HG02623 (cell line): Measurements from ENCODE around the gene NARF.
A peak's percentile ranks its signal among the peaks of the same experiment; 100 is the strongest.
"Not testable (repeated sequence)": the region's sequence is repeated elsewhere in the genome, so short reads cannot be mapped to it uniquely, and the experiment has no call there.

ENCODE experiments used
- ATAC-seq: cut with Tn5 transposase; IDR thresholded peaks from one replicate; pipeline ENCODE4 v1.9.1; 2021; ENCODE audit warnings: moderate library complexity; ENCODE audit not compliant: unreplicated experiment

NARF gene

DNA sequence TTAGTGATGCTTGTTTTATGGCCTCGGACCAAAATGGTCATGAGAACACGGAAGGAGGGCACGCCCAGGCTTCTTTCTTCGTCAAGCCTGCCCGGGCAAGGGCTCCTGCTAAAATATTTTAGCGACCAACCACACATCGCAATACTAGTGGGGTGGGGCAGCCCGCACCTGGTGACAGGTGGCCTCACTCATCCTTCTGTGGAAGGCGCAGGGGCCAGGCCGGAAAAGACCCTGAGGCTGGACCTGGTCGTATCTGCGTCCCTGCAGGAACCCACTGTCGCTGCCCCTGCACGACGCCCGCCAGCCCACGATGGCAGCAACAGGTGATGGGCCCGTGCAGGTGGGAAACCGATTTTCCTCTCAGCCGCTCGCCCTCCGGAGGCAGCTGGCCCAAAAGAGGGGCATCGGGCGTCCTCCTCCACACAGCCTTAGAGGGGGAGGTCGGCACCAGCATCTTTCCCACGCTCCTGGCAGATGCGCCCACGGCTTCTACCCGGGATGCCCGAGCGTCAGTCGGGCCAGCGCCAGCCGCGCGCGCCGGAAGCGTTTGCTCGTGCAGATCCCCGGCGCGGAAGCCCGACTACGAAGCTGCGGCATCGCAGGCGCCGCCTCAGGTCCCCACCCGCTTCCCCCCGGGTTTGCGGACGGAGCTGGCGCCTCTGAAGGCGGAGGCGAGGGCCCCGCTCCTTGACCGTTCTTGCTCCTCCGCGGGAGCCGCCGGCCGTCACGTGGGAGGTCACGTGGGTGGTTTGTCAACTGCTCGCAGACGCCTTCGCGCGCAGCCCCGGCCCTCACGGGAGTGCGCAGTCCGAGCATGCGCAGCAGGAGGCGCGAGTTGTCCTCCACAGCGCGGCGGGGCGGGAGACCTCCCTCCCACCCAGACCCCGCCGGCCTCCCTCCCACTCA, 38.2 kb downstream of the NARF start:
- peak; percentile 50 for ATAC-seq

DNA sequence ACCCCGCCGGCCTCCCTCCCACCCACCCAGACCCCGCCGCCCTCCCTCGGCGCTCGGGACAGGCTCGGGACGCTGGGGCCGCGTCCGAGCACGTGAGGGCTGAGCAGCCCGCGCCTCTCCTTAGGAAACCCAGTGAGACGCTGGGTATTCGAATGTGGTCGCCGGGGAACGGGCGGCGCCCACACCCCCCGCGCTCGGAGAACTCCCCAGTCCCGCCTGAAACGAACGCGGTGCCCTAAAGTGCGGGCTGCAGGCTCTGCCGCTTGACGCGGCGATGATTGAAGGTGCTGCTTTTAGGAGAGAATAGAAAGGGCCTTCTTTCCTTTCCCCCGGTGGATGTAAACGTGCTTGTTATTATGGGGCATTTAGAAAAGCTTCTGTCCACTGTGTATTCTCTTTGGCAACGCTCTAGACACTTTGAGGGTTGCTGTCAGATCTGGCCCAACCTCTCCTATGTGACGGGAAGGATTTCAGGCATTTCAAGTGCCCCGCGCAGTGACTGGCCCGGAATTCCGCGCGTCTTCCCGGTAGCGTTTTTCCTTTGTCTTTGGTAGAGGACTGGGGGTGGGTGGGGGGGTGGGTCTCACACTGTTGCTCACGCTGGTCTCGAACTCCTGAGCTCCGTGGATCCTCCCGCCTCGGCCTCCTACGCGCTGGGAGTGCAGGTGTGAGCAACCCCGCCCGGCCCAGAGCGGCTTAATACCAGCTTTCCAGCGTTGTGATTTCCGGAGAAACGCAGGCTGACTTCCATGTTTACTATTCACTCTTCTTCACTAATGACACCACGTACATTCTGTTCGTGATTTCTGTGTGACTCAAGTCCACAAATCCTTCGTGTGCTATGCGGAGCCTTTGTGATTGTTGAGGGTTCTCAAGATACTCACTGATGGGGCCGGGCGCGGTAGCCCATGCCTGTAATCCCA, 39.2 kb downstream of the NARF start:
- peak; percentile 8 for ATAC-seq

DNA sequence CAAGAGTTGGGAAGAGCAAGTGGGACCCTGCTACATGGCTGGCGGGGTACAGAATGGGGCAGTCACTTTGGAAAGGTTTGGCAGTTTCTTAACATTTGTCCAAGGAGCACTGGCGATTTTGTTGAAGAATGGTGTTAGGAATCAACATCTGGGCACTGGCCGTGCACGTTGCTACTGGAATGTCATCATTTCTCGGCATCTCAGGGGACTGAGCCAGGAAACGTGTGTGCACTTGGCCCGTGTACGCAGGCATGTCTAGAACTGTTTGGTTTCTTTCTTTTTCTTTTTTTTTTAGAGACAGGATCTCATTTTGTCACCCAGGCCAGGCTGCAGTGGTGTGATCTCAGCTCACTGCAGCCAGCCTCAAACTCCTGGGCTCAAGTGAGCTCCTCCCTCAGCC, 43.7 kb downstream of the NARF start:
- no peak for ATAC-seq

DNA sequence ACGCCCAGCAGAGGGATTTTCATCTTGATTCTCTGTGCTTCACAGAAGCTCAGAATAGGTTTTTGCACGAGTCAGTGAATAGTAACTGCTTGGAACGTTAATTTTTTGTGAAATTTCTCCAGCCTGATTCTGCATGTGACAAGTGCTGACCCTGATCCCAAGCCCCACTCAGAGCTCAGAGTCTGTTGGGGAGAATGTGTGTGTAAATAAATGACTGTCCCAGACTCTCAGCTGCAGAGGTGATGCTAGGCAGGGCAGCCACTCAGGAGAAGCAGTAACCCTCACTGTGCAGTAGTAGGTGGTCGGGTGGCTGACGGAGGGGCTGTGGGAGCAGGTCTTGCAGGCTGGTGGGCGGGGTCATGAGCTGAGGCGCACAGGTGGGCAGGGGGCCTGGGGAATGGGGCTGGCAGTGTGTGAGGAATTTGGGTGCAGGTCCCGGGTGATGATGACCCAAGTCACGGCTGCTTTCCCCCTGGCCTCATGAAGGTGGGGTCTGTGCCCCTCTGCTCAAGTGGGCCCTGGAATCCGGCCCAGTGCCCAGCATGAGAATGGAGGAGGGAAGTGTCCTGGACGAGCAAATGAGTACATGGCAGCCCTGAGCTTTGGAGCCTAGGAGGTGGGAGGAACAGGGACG, 44.7 kb downstream of the NARF start:
- no peak for ATAC-seq

DNA sequence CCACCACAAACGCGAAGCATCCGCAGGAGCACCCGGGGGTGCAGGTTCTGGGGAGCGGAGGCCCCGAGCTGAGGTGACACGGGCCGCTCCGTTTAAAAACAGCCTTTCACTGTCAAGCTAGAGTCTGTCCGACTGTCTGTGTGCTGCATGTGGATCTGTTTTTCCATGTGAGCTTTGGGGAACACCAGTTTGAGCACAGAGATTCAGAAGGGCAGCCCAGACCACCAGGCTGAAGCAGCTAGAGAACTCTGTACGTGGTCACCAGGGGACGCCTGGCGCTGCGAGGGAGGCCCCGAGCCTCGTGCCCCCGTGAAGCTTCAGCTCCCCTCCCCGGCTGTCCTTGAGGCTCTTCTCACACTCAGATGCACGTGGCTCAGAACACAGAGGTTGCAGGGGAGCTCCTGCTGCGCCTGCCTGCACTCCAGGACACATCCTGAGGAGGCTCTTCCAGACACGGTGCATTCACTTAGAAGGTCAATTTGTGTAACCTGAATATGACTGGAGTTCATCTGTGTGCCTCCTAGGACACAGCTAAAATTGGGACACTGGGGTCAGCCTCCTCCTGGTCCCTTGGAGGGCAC, 45.3 kb downstream of the NARF start:
- ATAC-seq = no peak

DNA sequence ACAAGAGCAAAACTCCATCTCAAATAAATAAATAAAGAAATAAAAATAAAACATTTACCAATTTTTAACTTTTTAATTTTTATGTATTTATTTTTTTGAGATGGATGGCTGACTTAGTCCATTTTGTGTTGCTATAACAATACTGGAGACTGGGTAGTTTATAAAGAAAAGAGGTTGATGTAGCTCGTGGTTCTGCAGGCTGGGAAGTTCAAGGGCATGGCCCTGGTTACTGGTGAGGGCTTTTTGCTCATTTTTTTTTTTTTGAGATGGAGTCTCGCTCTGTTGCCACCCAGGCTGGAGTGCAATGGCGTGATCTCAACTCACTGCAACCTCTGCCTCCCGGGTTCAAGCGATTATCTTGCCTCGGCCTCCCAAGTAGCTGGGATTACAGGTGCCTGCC, 46.8 kb downstream of the NARF start:
- ATAC-seq = no peak

DNA sequence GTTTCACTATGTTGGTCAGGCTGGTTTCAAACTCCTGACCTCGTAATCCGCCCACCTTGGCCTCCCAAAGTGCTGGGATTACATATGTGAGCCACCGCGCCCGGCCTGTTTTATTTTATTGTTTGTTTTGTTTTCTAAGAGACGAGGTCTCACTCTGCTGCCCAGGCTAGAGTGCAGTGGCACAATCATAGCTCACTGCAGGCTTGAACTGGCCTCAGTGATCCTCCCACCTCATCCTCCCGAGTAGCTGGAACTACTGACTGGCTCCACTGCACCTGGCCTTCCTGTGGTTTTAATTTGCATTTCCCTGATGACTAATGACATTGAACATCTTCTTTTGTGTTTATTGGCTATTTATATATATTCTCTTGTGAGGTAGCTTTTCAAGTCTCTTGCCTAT, 47.9 kb downstream of the NARF start:
- peak; percentile 72 for ATAC-seq

DNA sequence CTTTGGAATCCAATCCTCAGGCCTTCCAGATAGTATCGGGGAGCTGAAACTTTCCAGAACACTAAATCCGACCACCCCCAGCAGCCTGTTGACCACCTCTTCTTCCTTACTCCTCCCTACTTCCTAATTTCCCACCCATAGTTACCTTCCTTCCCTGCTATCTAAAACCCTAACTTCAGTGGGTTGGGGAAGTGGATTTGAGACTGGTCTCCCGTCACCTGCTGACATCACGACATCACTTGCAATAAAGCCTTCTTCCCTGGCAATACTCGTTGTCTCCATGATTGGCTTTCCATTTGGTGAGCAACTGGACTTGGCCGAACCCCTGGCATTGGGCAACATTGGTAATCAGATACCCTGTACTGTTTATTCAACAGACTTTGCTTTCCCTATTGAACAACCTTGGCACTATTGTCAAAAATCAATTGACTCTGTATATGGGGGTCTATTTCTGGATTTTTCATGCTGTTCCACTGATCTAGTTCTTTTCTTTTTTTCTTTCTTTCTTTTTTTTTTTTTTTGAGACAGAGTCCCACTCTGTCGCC, 49.2 kb downstream of the NARF start:
- no peak for ATAC-seq

DNA sequence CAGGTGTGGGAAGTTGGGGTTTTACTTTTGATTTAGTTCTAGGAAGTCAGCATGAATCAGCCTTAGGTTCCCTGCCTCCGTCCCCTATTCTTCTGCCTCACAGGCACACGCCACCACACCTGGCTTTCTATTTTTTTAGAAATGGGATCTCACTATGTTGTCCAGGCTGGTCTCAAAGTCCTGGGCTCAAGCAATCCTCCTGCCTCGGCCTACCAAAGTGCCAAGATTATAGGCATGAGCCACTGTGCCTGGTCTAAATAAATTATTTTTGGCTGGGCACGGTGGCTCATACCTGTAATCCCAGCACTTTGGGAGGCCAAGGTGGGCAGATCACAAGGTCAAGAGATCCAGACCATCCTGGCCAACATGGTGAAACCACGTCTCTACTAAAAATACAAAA, 53.1 kb downstream of the NARF start:
- not testable (repeated sequence) for ATAC-seq

DNA sequence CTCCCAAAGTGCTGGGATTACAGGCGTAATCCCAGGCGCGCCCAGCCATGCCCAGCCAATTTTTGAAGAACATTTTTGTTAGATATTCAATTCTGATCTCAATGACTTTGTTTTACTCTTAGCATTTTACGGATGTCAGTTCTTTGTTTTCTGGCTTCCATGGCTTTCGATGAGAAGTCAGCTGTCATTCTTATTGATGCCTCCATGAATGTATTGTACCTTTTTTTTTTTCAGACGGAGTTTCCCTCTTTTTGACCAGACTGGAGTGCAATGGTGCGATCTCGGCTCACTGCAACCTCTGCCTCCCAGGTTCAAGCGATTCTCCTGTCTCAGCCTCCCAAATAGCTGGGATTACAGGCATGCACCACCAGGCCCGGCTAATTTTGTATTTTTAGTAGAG, 55.3 kb downstream of the NARF start:
- not testable (repeated sequence) for ATAC-seq

DNA sequence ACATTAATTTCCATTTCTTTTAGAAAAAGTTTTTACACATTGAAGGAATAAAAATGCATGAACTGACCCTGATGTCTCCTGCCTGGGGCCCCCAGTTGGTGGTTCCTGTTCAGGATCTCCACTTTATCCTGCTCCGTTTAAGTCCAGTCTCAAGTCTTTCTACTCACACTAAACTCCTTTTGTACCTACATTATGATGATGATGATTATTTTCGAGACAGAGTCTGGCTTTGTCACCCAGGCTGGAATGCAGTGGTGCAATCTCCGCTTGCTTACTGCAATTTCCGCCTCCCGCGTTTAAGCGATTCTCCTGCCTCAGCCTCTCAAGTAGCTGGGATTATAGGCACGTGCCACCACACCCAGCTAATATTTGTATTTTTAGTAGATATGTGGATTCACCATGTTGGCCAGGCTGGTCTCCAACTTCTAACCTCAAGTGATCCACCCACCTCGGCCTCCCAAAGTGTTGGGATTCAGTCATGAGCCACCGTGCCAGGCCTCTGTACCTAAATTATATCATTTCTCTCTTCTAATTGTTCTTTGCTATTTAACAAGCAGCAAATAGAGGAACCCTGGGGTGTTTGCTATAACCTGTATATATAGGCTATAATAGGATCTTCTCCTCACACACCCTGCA, 58.8 kb downstream of the NARF start:
- no peak for ATAC-seq

DNA sequence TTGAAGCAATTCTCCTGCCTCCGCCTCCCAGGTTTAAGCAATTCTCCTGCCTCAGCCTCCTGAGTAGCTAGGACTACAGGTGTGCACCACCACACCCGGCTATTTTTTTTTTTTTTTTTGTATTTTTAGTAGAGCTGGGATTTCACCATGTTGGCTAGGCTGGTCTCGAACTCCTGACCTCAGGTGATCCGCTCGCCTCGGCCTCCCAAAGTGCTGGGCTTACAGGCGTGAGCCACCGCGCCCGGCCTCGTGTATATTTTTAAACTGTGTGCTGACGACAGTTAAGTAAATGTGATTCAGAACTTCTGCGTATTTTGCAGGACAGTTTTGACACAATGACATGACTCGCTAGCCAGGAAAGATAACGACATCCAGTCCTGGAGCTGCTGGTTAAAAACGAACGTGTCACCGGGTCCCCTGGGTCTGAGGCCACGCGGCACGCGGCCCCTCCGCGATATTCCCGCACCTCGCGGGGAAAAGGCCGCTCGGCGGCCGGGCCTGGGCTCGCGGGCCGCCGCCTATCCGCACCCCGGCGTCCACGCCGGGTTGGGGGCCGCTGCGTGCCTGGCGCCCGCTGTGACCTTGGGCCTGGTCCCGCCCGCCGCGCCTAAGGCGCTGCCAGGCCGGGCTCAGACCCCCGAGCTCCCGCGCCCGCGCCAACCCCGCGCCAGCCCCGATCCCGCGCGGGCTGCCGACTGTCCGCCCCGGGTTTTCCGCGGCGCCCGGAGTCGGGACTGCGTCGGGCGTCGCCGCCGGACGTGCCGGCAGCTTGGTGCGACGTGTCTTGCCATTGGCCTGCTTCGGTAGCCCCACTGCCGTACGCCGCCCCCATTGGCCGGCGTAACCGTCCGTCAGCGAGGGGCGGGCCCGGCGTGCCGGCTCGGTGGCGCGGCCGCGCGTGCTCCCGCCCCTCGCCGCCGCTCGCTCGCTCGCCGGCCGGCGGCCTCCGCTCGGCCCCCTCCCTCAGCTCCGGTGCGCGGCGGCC, 60.6 kb downstream of the NARF start, which contains the start of gene FOXK2:
Gene FOXK2, plus strand, starts transcription at position 907 of the 985 bp plus-strand sequence. CDS start 157 bp downstream, outside the sequence.
- peak; percentile 90 for ATAC-seq

DNA sequence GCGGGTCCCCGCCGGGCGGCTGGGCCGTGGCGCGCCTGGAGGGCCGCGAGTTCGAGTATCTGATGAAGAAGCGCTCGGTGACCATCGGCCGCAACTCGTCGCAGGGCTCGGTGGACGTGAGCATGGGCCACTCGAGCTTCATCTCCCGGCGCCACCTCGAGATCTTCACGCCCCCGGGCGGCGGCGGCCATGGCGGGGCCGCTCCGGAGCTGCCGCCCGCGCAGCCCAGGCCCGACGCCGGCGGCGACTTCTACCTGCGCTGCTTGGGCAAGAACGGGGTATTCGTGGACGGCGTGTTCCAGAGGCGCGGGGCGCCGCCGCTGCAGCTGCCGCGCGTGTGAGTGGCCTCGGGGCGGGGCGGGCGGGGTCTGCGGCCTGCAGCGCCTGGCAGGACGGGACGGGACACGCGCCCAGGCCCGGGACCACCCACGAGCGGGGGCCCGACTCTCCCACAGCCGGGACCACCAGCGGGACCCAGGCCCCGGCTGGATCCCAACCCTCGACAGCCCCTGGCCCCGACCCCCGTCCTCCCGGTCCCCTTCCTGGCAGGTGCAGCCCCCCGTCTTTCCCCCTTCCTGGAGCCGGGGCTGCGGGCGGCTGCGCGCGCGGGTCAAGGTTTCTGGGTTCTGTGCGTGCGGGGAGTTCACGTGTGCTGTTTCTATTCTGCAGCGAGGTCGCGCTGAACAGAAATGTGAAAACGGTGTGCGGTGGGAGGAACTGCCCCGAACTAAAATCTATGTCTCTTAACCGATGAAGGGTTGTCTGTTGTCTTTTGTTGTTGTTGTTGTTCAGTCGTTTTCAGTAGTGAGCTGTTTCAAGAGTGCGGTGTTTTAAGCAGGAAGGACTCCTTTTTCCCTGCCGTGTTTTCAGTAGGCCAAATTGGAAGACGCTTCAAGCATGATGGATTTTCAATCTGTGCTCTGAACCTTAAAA, 61.7 kb downstream of the NARF start:
- peak; percentile 7 for ATAC-seq

DNA sequence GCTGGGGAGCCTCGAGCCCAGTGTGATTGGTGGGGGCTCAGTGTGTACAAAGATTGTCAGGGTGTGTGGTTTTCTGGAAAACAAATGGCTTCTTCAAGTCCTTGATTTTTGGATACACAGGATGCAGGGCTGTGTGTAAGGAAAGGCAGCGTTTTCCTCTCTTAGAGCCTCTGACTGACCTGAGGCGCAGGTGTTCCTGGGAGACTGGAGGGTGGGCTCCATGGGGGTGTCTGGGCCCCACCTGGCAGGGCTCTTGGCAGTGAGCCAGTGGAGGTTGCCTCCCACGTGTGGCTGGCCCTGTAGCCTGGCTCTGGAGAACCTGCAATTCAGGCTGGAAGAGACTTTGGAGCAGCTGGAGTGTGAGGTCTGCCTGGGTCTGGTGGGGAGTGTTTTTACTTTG, 66.0 kb downstream of the NARF start:
- no peak for ATAC-seq

DNA sequence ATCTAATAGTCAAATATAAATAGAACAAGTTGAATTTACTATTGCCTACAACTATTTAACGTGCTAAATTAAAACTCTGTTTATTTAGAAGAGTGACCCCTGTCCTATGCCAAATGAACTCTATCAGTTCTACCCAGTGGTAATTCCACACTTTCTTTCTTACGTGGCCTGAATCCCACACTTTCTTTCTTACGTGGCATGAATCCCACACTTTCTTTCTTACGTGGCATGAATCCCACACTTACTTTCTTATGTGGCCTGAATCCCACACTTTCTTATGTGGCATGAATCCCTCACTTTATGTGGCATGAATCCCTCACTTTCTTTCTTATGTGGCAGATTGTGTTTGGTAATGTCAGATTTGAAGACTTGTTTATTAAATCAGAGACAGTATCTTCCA, 67.2 kb downstream of the NARF start:
- no peak for ATAC-seq

DNA sequence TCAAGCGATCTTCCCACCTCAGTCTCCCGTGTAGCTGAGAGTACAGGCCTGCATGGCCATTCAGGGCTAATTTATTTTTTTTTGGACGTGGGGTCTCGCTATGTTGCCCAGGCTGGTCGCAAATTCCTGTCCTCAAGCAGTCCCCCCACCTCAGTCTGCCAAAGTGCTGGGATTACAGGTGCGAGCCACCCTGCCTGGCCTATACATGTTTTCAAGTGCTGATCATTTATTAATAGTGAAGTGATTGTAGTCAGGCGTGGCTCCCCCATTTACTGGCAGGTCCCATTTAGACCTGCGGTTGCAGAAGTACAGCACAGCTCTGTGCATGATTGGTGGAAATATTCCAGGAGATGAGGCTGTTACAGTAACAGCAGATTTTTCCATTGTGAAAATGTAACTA, 69.4 kb downstream of the NARF start:
- ATAC-seq = no peak

DNA sequence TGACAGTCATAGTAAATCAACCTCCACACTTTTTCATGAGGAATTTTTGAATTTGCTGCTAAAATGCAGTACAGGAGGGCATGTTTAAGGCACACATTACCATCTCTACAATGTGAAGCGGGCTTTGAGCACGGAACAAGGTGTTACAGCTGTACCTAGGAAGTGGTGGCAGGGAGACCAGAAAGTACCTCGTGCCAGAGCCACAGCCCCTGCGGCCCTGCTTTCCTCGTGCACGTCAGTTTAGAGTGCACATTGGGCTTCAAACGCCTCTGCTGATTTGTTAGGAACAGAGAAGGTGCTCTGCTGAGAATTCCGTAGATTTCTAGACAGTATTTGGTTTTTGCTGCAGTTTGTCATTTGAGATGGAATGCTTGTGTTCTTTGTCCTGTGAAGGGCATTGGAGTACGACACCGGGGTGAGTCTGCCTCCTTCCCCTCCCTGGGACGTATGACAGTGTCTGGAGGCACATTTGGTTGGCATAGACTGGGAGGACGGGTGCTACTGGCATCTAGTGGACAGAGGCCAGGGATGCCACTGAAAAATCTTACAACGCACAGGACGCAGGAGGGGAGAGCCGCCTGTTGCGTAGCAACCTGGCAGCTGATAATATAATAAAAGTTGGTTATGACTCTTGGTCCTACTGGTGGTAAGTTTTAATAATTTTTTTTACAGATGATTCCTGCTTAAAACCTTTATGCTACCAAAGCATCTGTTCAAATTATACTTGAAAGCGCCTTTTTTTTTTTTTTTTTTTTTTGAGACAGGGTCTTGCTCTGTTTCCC, 70.1 kb downstream of the NARF start:
- ATAC-seq = no peak
